ENCODE data around the gene TTLL12.

GRCh38 chr22:43173976-43174720 lies 12.8 kb downstream of the TTLL12 start:
- TF ChIP-seq POLR2A (IDR thresholded peaks at IDR 0.05; ENCODE audit: low read length) (no peak), GATA1 (IDR thresholded peaks at IDR 0.05; ENCODE audit: low read depth, low read length) (no peak)
